HG03066 (cell line): ENCODE measurements around the gene RNF103.

ENCODE experiments used
- ATAC-seq: cut with Tn5 transposase; IDR thresholded peaks from one replicate; pipeline ENCODE4 v1.9.1; 2021; ENCODE audit warnings: low read depth; ENCODE audit not compliant: unreplicated experiment

RNF103 gene

GRCh38 chr2:86570059-86570458, 53.6 kb downstream of the RNF103 start:
- no peak for ATAC-seq

- ATAC-seq: no peak
Observed at GRCh38 chr2:86566821-86567190, 56.9 kb downstream of the RNF103 start.

GRCh38 chr2:86566158-86566820, 57.4 kb downstream of the RNF103 start:
- ATAC-seq: no peak

GRCh38 chr2:86563650-86564061, 60.0 kb downstream of the RNF103 start:
- ATAC-seq: no peak

- peak; percentile 83 for ATAC-seq
Observed at GRCh38 chr2:86562922-86563649, 60.6 kb downstream of the RNF103 start, which contains the start of gene CHMP3. TSS of gene CHMP3 (minus strand) at chr2:86563443. CDS start at chr2:86563348, 95 bp downstream.

GRCh38 chr2:86562485-86562921, 61.2 kb downstream of the RNF103 start:
- peak; percentile 20 for ATAC-seq

GRCh38 chr2:86557836-86558235, 65.8 kb downstream of the RNF103 start:
- ATAC-seq: no peak

GRCh38 chr2:86556508-86556907, 67.2 kb downstream of the RNF103 start:
- ATAC-seq: no peak
